HG03159 (cell line): Measurements from ENCODE around the gene E2F2.

Experiments
- ATAC-seq: cut with Tn5 transposase; IDR thresholded peaks from one replicate; pipeline ENCODE4 v1.9.1; 2021; ENCODE audit warnings: mild to moderate bottlenecking, moderate library complexity; ENCODE audit not compliant: unreplicated experiment

The E2F2 gene

GRCh38 chr1:23466423-23466989 lies 64.5 kb downstream of the E2F2 start:
- ATAC-seq: no peak

GRCh38 chr1:23463286-23463685 lies 67.7 kb downstream of the E2F2 start:
- no peak for ATAC-seq

GRCh38 chr1:23462766-23463165 lies 68.3 kb downstream of the E2F2 start:
- ATAC-seq: no peak

GRCh38 chr1:23461050-23461449 lies 70.0 kb downstream of the E2F2 start:
- ATAC-seq: no peak

DNA sequence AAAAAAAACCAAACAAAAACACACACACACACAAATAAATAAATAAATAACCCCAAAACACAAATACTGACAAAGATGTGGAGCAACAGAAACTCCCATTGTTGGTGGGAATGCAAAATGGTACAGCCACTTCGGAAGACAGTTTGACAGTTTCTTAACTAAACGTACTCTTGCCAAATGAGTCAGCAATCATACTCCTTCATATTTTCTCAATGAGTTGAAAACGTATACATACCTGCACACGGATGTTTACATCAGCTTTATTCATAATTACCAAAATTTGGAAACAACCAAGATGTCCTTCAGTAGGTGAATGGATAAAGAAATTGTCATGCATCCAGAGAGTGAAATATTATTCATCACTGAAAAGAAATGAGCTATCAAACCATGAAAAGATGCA lies 70.5 kb downstream of the E2F2 start:
- ATAC-seq: no peak

DNA sequence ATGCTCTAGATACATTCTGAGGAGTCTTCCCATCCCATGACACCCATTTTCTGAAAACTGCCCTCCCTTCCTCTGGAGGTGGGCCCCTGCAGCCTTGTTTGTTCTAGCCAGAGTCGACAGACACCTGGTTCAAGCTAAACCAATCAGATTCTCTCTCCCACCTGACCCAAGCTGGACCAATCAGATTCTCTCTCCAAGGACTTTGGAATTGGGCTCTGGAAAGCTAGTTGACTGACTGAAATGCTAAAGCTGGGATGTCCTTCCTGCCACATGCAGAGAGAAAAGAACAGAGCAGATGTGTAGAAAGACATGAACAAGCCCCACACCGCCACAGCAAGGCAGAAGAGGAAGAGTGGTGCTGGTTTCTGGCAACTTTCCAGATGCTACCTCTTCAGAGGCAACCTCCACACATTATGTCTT lies 71.7 kb downstream of the E2F2 start:
- ATAC-seq: no peak
